HCT116 (cell line): ENCODE results near the gene PSORS1C1. TPM values are rescaled to one million over a fixed set of nuclear protein-coding genes. Genes with fewer than 3 reads are reported as not detected.
A peak's percentile ranks its signal among the peaks of the same experiment; 100 is the strongest.
"Not testable (repeated sequence)": the region's sequence is repeated elsewhere in the genome, so short reads cannot be mapped to it uniquely, and the experiment has no call there.

Experiments used
- ATAC-seq: fragments of 200-7000 bp; cut with Tn5 transposase; 2 replicates; pipeline ENCODE4 v1.9.1; 2020; ENCODE audit warnings: mild to moderate bottlenecking, moderate library complexity
- BruUV-seq: library from RNA; stranded (reverse); fragments of 400-500 nt; replicated peaks from 2 replicates; lab custom pipeline; 2021; lab: Mats Ljungman, UMichigan
- CTCF ChIA-PET: fragments of 300-600 bp; sonication (Branson Sonifier 250); formaldehyde crosslinking; loops from one replicate; lab custom pipeline; 2021; ENCODE audit warnings: antibody characterized with exemption; lab: Charles Lee
- POLR2A ChIA-PET: fragments of 300-600, 350-600 bp; sonication (Branson Sonifier 250); formaldehyde crosslinking; loops from one replicate; lab custom pipeline; 2021; ENCODE audit warnings: antibody characterized with exemption; lab: Charles Lee
- RAD21 ChIA-PET, 2 experiments: fragments of 300-600 bp; sonication (Branson Sonifier 250); formaldehyde crosslinking; loops; one replicate each; lab custom pipeline; 2023; ENCODE audit warnings: low total read pairs in 2 of 2; ENCODE audit not compliant: uncharacterized antibody in 2 of 2, unreplicated experiment in 2 of 2, low non-redundant PET in 1 of 2; lab: Charles Lee
- DNase-seq: peaks from one replicate; pipeline ENCODE4 v3.0.0-alpha.2; 2010; ENCODE audit warnings: low read depth, low spot score
- H2AFZ ChIP-seq: fragments of 200-600 bp; shearing (Covaris generic), sonication (generic); 2 replicates; pipeline ENCODE4 v1.6.1; 2017; ENCODE audit warnings: low read depth, mixed run types, mixed read lengths, antibody characterized with exemption, low read length; ENCODE audit not compliant: poor library complexity, severe bottlenecking
- H3K27ac ChIP-seq: 2 replicates; pipeline ENCODE4 v1.5.1; 2012; ENCODE audit warnings: low read depth, low read length
- H3K27me3 ChIP-seq: fragments of 200-600 bp; sonication (generic); 2 replicates; pipeline ENCODE4 v1.6.1; 2016; ENCODE audit warnings: mixed run types, low read length, mixed read lengths; ENCODE audit not compliant: insufficient read depth
- H3K36me3 ChIP-seq, 2 experiments: fragments of 200-500 bp in 1 of 2; fragments of 200-600 bp in 1 of 2; sonication (Bioruptor generic) in 1 of 2; sonication (generic) in 1 of 2; 2 replicates each; pipeline versions ENCODE4 v1.5.1 to v1.6.1; 2014 to 2016; ENCODE audit warnings: low read length in 2 of 2, inconsistent platforms in 1 of 2, mixed read lengths in 1 of 2, mixed run types in 1 of 2; ENCODE audit not compliant: insufficient read depth in 2 of 2, control insufficient read depth in 1 of 2
- H3K4me1 ChIP-seq, 2 experiments: fragments of 200-600 bp in 1 of 2; sonication (generic) in 1 of 2; 2 replicates each; pipeline versions ENCODE4 v1.5.1 to v1.6.1; 2012 to 2017; ENCODE audit warnings: low read length in 2 of 2, inconsistent platforms in 1 of 2, mild to moderate bottlenecking in 1 of 2, mixed read lengths in 1 of 2, mixed run types in 1 of 2, moderate library complexity in 1 of 2; ENCODE audit not compliant: insufficient read depth in 2 of 2, control insufficient read depth in 1 of 2
- H3K4me2 ChIP-seq: fragments of 200-600 bp; sonication (generic); 2 replicates; pipeline ENCODE4 v1.6.1; 2017; ENCODE audit warnings: mixed run types, low read length, mixed read lengths
- H3K4me3 ChIP-seq, 2 experiments: fragments of 200-600 bp in 1 of 2; sonication (generic) in 1 of 2; replicated peaks in 1 of 2; 2 replicates each; pipeline ENCODE4 v1.5.1; 2011 to 2016; ENCODE audit warnings: low read length in 2 of 2, control low read depth in 1 of 2, low read depth in 1 of 2, mild to moderate bottlenecking in 1 of 2, mixed read lengths in 1 of 2, mixed run types in 1 of 2
- H3K79me2 ChIP-seq: fragments of 200-600 bp; sonication (generic); 2 replicates; pipeline ENCODE4 v1.6.1; 2017; ENCODE audit warnings: mild to moderate bottlenecking, mixed run types, low read length, moderate library complexity, mixed read lengths; ENCODE audit not compliant: insufficient read depth
- H3K9ac ChIP-seq: fragments of 200-600 bp; sonication (generic); 2 replicates; pipeline ENCODE4 v1.6.1; 2016; ENCODE audit warnings: low read length, mixed read lengths
- H3K9me2 ChIP-seq: fragments of 200-600 bp; sonication (generic), shearing (Covaris generic); 2 replicates; pipeline ENCODE4 v1.6.1; 2017; ENCODE audit warnings: mixed run types, mild to moderate bottlenecking, moderate library complexity; ENCODE audit not compliant: insufficient read depth
- H3K9me3 ChIP-seq, 2 experiments: fragments of 200-500 bp in 1 of 2; fragments of 200-600 bp in 1 of 2; sonication (Bioruptor generic) in 1 of 2; sonication (generic) in 1 of 2; 2 replicates each; pipeline ENCODE4 v1.6.1; 2014 to 2017; ENCODE audit warnings: low read length in 2 of 2, mixed read lengths in 2 of 2, inconsistent platforms in 1 of 2, low read depth in 1 of 2, mild to moderate bottlenecking in 1 of 2, mixed run types in 1 of 2, moderate library complexity in 1 of 2; ENCODE audit not compliant: control insufficient read depth in 1 of 2, insufficient read depth in 1 of 2
- H4K20me1 ChIP-seq: fragments of 200-600 bp; sonication (generic), shearing (Covaris generic); 2 replicates; pipeline ENCODE4 v1.6.1; 2017; ENCODE audit warnings: mixed run types, mild to moderate bottlenecking, moderate library complexity; ENCODE audit not compliant: insufficient read depth
- POLR2AphosphoS5 ChIP-seq: IDR thresholded peaks from 2 replicates; pipeline ENCODE4 v1.6.1; 2011; ENCODE audit warnings: mild to moderate bottlenecking, low read depth, low read length, moderate library complexity
- ZFX ChIP-seq: fragments of 450-650 bp; IDR thresholded peaks from 2 replicates; pipeline ENCODE4 v1.6.1; 2017
- intact Hi-C: fragments of 100-400 bp; cut with micrococcal nuclease; formaldehyde crosslinking; loops from 2 replicates; pipeline ENCODE4 v1.10.0; 2022
- total RNA-seq: library from RNA; stranded (reverse); gene quantifications from one replicate; pipeline ENCODE4 v1.2.1, GENCODE V29; 2021; ENCODE audit not compliant: unreplicated experiment

The PSORS1C1 gene
- total RNA-seq, 1 experiment from 2014 or later: 9.8 TPM

DNA sequence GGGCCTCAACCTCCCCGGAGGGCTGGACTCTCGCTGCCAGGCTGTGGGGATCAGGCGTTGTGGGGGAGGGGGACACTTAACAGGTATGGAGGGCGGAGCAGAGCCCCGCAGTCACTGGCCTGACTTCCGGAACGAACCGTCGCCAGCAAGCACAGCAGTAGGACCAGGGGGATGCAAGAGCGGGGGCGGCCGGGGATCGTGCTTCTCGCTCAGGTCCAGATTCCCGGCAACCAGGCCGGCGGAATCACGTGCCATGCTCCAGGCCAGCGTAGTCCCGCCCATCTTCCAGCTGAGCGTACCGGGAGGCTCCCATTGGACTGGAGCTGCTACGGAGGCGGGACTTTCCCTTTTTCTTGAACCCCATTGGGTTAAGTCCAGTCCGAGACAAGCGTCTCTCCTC, 65.9 kb downstream of the PSORS1C1 start:
- H3K9me3 ChIP-seq: no peaks in the 10 kb centered on the region
- ATAC-seq (peak; percentile 83), DNase-seq (no peak)
- no peaks in the 10 kb centered on the region for H3K36me3 ChIP-seq
- no peaks in the 10 kb centered on the region for H3K9me2 ChIP-seq
- BruUV-seq: no TSS peak
- peaks cover 0 to 6% of the 10 kb centered on the region in 2 experiments; a peak in 2 of 4 replicates for H3K4me1 ChIP-seq
- no peaks in the 10 kb centered on the region for H3K79me2 ChIP-seq
- ChIA-PET CTCF (no interaction called here), POLR2A (no interaction called here), RAD21 (no interaction called here)
- TF ChIP-seq POLR2AphosphoS5 (no peak), ZFX (no peak)
- H3K27ac ChIP-seq: no peak overlapping the region
- no peak overlapping the region for H3K4me2 ChIP-seq
- no peaks in the 10 kb centered on the region for H3K27me3 ChIP-seq
- intact Hi-C loops: no loop called here
- H4K20me1 ChIP-seq: no peaks in the 10 kb centered on the region
- no peak overlapping the region for H3K9ac ChIP-seq
- no peak overlapping the region for H2AFZ ChIP-seq
- H3K4me3 ChIP-seq: no peak overlapping the region

DNA sequence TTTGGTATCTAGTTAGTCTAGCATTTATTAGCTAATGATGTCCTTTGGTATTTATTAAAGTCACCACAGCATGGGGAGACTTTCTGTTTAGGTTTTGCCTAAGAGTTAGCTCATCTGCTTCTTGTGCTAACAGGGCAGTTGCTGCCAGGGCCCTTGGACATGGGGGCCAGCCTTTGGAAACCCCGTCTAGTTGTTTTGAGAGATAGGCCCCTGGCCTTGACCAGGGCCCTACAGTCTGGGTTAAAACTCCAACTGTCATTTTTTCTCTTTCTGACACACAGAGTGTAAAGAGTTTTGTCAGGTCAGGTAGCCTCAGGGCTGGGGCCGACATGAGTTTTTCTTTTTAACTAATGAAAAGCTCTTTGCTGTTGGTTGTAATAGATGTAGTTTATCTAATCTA, 68.7 kb downstream of the PSORS1C1 start:
- H3K79me2 ChIP-seq, H3K9ac ChIP-seq, H3K4me1 ChIP-seq, BruUV-seq, H3K27ac ChIP-seq, H3K36me3 ChIP-seq, DNase-seq, H3K4me2 ChIP-seq, intact Hi-C loops, H3K9me2 ChIP-seq, H3K4me3 ChIP-seq, RAD21 ChIA-PET, H3K27me3 ChIP-seq, H3K9me3 ChIP-seq, ATAC-seq, H4K20me1 ChIP-seq, H2AFZ ChIP-seq: not testable (repeated sequence)
- ChIA-PET POLR2A (interaction anchor here (1.2 kb wide), 1 partner anchor 10 kb away, joined by 3 read pairs; no protein-coding TSS in a partner anchor), CTCF (interaction anchor here (1.0 kb wide), 1 partner anchor 9 kb away, joined by 4 read pairs; no protein-coding TSS in a partner anchor)

DNA sequence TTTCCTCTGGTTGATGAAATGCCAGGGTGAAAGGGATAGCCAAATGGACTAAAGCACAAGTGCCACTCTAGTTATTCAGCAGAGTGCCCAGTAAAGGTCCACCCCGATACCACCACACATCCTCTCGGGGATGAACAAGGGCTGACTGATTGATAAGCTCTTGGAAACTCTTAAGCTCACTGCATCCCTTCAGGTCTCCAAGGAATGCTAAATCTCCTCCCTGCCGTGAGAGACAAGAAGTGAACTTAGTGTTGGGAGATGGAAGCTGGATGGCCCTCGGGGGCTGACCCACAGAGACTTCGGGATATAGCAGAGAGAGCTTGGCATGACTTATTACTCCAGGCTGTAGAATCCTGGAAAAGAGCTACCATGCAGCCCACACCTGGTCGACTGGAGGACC, 69.3 kb downstream of the PSORS1C1 start:
- H3K4me3 ChIP-seq, CTCF ChIA-PET, intact Hi-C loops, H3K79me2 ChIP-seq, H3K27ac ChIP-seq, BruUV-seq, DNase-seq, H3K9ac ChIP-seq, RAD21 ChIA-PET, H3K27me3 ChIP-seq, H3K9me2 ChIP-seq, H4K20me1 ChIP-seq, H3K36me3 ChIP-seq, H3K4me2 ChIP-seq, H3K9me3 ChIP-seq, H3K4me1 ChIP-seq, H2AFZ ChIP-seq, ATAC-seq: not testable (repeated sequence)
- POLR2A ChIA-PET: interaction anchor here (1.2 kb wide), 1 partner anchor 9 kb away, joined by 3 read pairs; no protein-coding TSS in a partner anchor

DNA sequence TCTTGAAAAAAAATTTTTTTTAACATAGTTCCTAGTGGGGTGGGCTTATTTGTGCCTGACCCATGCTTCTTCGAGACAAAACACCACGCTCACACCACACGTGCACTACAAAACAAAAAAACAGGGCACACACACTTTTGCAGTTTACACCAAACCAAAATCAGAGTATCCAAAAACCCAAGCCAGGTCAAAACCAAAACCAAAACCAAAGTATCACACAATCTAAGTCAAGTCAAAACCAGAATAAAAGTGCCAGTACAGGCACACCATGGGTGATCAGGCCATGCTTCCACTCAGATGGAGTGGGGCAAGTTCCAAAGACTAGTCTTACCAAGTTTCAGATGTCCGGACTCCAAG, 71.1 kb downstream of the PSORS1C1 start:
- H3K36me3 ChIP-seq, H3K4me1 ChIP-seq, H3K79me2 ChIP-seq, ATAC-seq, POLR2A ChIA-PET, H3K9ac ChIP-seq, BruUV-seq, H3K4me3 ChIP-seq, RAD21 ChIA-PET, H4K20me1 ChIP-seq, CTCF ChIA-PET, H3K27ac ChIP-seq, H3K27me3 ChIP-seq, H3K9me2 ChIP-seq, intact Hi-C loops, H2AFZ ChIP-seq, DNase-seq, H3K4me2 ChIP-seq, H3K9me3 ChIP-seq: not testable (repeated sequence)
